HL-60 (cell line): ENCODE data around the gene LAG3.

ENCODE experiments used
- DNase-seq, 2 experiments: peaks; one replicate each; pipeline ENCODE4 v3.0.0-alpha.2; 2010 to 2020; ENCODE audit warnings: low read depth in 1 of 2, low spot score in 1 of 2
- H3K27ac ChIP-seq: fragments of 250-450 bp; sonication (Bioruptor Pico); replicated peaks from 2 replicates; pipeline ENCODE4 v1.5.1; 2020; ENCODE audit warnings: mild to moderate bottlenecking, moderate library complexity
- H3K27me3 ChIP-seq: fragments of 250-450 bp; sonication (Bioruptor Pico); 2 replicates; pipeline ENCODE4 v1.5.1; 2021; ENCODE audit warnings: mild to moderate bottlenecking, moderate library complexity; ENCODE audit not compliant: insufficient read depth, poor library complexity, severe bottlenecking
- H3K4me3 ChIP-seq: replicated peaks from 2 replicates; pipeline ENCODE4 v1.5.1; 2011; ENCODE audit warnings: mild to moderate bottlenecking, control low read depth, low read length; ENCODE audit not compliant: insufficient read depth
- GABPA ChIP-seq: IDR thresholded peaks from 2 replicates; pipeline ENCODE4 v1.6.1; 2012; ENCODE audit warnings: low read depth
- POLR2AphosphoS5 ChIP-seq: IDR thresholded peaks from 2 replicates; pipeline ENCODE4 v1.6.1; 2012; ENCODE audit warnings: low read depth
- REST ChIP-seq: IDR thresholded peaks from 2 replicates; pipeline ENCODE4 v1.6.1; 2012; ENCODE audit warnings: low read depth; ENCODE audit not compliant: insufficient replicate concordance
- SPI1 ChIP-seq: IDR thresholded peaks from 2 replicates; pipeline ENCODE4 v1.6.1; 2012; ENCODE audit warnings: low read depth, mild to moderate bottlenecking, borderline replicate concordance
- long read RNA-seq: library from polyadenylated mRNA; unstranded; transcript quantifications from one replicate; pipeline ENCODE4 v2.0.0, GENCODE V29; 2020
- TF ChIP-seq, protein P1 (sequence below): IDR thresholded peaks from one replicate; pipeline ENCODE4 v1.5.1; 2011; ENCODE audit warnings: low read length, control low read depth, inconsistent platforms; ENCODE audit not compliant: insufficient read depth

Gene LAG3
- long read RNA-seq = 0 reads

DNA sequence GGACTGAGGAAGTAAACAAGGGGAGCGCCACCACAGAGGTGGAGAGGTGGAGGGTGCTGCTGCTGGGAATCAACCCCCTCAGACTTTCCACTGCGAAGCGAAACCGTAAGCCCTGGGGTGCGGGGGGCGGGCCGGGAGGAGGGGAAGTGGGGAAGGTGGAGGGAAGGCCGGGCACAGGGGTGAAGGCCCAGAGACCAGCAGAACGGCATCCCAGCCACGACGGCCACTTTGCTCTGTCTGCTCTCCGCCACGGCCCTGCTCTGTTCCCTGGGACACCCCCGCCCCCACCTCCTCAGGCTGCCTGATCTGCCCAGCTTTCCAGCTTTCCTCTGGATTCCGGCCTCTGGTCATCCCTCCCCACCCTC, at the start of gene LAG3:
Gene LAG3, plus strand, starts transcription at position 190 of the 365 bp plus-strand sequence. CDS start 333 bp downstream, outside the sequence.
- no peak within 1 kb of the TSS for H3K27ac ChIP-seq
- DNase-seq = no peak
- TF ChIP-seq POLR2AphosphoS5 (no peak), GABPA (no peak), SPI1 (no peak), REST (no peak)
- TF ChIP-seq, protein P1, sequence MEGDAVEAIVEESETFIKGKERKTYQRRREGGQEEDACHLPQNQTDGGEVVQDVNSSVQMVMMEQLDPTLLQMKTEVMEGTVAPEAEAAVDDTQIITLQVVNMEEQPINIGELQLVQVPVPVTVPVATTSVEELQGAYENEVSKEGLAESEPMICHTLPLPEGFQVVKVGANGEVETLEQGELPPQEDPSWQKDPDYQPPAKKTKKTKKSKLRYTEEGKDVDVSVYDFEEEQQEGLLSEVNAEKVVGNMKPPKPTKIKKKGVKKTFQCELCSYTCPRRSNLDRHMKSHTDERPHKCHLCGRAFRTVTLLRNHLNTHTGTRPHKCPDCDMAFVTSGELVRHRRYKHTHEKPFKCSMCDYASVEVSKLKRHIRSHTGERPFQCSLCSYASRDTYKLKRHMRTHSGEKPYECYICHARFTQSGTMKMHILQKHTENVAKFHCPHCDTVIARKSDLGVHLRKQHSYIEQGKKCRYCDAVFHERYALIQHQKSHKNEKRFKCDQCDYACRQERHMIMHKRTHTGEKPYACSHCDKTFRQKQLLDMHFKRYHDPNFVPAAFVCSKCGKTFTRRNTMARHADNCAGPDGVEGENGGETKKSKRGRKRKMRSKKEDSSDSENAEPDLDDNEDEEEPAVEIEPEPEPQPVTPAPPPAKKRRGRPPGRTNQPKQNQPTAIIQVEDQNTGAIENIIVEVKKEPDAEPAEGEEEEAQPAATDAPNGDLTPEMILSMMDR = no peak
- peaks cover 36% of the 10 kb centered on the region for H3K27me3 ChIP-seq
- H3K4me3 ChIP-seq = no peak within 1 kb of the TSS

GRCh38 chr12:6722863-6723262, 49.5 kb upstream of the LAG3 start:
- Histone ChIP-seq H3K4me3 (no peak overlapping the region), H3K27ac (peak overlapping the region; percentile 89)

DNA sequence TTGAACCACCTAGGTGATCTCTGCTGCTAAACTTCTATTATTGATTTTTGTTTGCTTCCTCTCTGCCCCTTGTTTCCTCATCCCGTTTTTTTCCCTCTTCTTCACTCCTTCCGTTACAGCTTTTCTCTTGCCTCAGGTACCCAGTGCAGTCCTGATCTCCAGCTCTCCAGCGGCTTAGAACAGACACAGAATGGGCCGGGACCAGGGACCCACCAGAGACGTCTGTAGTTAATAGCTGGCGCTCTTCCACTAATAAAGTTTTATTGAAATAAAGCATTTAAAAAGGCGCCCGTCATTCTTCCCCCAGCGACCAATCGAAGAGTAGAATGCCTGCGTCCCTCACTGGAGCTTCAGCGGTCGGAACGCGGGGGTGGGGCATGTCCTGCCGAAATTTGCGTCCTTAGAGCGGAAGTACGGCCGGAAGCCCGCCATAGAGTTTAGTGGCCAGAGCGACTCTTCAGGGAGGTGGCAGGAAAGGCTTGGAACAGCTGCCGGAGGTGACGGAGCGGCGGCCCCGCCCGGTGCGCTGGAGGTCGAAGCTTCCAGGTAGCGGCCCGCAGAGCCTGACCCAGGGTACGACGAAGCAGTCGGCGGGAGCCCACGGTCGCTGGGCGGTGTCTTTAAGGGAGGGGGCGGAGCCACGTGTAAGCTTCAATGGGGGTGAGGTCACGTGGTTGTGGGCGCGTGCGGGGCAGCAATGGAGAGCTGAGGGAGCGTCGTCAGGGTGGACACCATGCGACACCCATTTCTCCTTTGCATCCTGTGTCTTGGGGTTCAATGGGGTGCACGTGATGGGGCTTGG, 48.5 kb upstream of the LAG3 start, which contains the start of gene COPS7A:
Gene COPS7A, plus strand, starts transcription at position 440 of the 802 bp plus-strand sequence. CDS start 611 bp downstream, outside the sequence.
- H3K27ac ChIP-seq = peak within 1 kb of the TSS; percentile 89
- TF ChIP-seq, protein P1 = no peak
- TF ChIP-seq GABPA (peak; percentile 96), REST (peak; percentile 19), POLR2AphosphoS5 (peak; percentile 91), SPI1 (peak; percentile 70; the same call in 1 of the 2 replicates)
- H3K4me3 ChIP-seq = peak within 1 kb of the TSS; percentile 51
- DNase-seq = peak; percentile 98 to 100
- no peaks in the 10 kb centered on the region for H3K27me3 ChIP-seq

More at GRCh38 chr12:6722863-6723262, 49.5 kb upstream of the LAG3 start:
- H3K27me3 ChIP-seq = no peaks in the 10 kb centered on the region
- DNase-seq = no peak
- TF ChIP-seq, protein P1 = no peak
- TF ChIP-seq GABPA = no peak
- no peak for TF ChIP-seq POLR2AphosphoS5
- no peak for TF ChIP-seq REST
- TF ChIP-seq SPI1 = no peak
